Activated naive CD8-positive, alpha-beta T cell (primary cell): ENCODE measurements around the gene EPC2.
A peak's percentile ranks its signal among the peaks of the same experiment; 100 is the strongest.
"Not testable (repeated sequence)": the region's sequence is repeated elsewhere in the genome, so short reads cannot be mapped to it uniquely, and the experiment has no call there.

ENCODE experiments used
- H3K27ac Mint-ChIP-seq: one replicate; pipeline ENCODE4 v1.8.0; 2021; ENCODE audit warnings: mixed read lengths
- H3K27me3 Mint-ChIP-seq: one replicate; pipeline ENCODE4 v1.8.0; 2021; ENCODE audit warnings: mixed read lengths
- H3K36me3 Mint-ChIP-seq: one replicate; pipeline ENCODE4 v1.8.0; 2021; ENCODE audit warnings: mixed read lengths
- H3K4me1 Mint-ChIP-seq: one replicate; pipeline ENCODE4 v1.8.0; 2021; ENCODE audit warnings: low read depth, mixed read lengths
- H3K4me3 Mint-ChIP-seq: one replicate; pipeline ENCODE4 v1.8.0; 2021; ENCODE audit warnings: mild to moderate bottlenecking, mixed read lengths
- H3K9me3 Mint-ChIP-seq: one replicate; pipeline ENCODE4 v1.8.0; 2021; ENCODE audit warnings: low read depth, mixed read lengths

EPC2 gene

DNA sequence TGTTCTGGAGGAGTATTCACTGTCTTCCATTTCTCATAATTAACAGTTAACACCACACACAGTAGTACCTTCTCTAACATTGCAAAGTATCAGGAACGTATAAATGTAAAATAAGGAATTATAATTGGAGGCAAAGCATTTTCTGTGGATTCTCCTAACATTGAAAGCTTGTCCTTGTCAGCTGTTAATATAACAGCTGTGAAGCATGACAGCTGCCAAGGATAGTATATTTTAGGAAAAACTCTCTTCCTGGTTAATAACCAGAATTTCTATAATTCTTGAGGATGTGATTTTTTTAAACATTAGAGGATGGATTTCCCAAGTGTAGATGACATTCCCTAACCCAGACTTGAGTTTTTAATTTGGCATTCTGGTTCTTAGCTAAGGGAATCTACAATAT is 110.3 kb downstream of the EPC2 start:
- no peaks in the 10 kb centered on the region for H3K9me3 Mint-ChIP-seq
- no peak overlapping the region for H3K4me3 Mint-ChIP-seq
- H3K27ac Mint-ChIP-seq, result no peak overlapping the region
- H3K4me1 Mint-ChIP-seq, result peaks cover 31% of the 10 kb centered on the region
- no peaks in the 10 kb centered on the region for H3K27me3 Mint-ChIP-seq
- peaks cover 17% of the 10 kb centered on the region for H3K36me3 Mint-ChIP-seq

GRCh38 chr2:148756292-148756975 is 111.9 kb downstream of the EPC2 start:
- Mint-ChIP-seq H3K4me3 (no peak overlapping the region), H3K27ac (peak overlapping the region; percentile 7), H3K4me1 (peaks cover 32% of the 10 kb centered on the region), H3K27me3 (no peaks in the 10 kb centered on the region), H3K36me3 (peaks cover 17% of the 10 kb centered on the region), H3K9me3 (no peaks in the 10 kb centered on the region)

DNA sequence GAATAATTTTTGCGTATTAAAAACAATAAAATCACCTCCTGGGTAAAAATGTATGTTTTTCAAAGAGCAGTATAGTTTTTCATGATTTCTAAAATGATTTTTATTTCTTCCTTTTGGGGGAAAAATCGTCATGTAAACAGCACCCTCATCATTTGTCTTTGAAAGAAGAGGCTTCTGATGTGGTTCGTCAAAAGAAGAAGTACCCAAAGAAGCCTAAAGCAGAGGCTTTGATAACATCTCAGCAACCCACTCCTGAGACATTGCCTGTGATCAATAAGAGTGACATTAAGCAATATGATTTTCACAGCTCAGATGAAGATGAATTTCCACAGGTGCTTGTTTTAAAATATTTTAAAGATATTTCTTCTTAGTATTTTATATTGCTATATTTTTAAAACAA is 120.3 kb downstream of the EPC2 start:
- H3K4me3 Mint-ChIP-seq, result peak overlapping the region; percentile 30
- peaks cover 9% of the 10 kb centered on the region for H3K36me3 Mint-ChIP-seq
- no peaks in the 10 kb centered on the region for H3K9me3 Mint-ChIP-seq
- no peak overlapping the region for H3K27ac Mint-ChIP-seq
- H3K27me3 Mint-ChIP-seq, result no peaks in the 10 kb centered on the region
- peaks cover 39% of the 10 kb centered on the region for H3K4me1 Mint-ChIP-seq

DNA sequence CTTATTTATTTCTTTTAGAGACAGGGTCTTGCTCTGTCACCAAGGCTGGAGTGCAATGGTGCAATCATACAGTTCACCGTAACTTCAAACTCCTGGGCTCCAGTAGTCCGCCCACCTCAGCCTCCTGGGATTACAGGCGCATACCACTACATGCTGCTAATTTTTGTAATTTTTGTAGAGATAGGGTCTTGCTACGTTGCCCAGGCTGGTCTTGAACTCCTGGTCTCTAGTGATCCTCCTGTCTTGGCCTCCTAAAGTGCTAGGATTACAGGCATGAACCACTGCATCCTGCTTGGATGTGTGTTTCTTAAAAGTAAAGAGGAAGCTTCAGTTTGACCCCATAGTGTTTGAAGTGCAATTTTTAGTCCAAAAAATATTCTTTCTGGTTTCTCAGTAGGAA is 125.5 kb downstream of the EPC2 start:
- H3K27ac Mint-ChIP-seq, result no peak overlapping the region
- no peaks in the 10 kb centered on the region for H3K9me3 Mint-ChIP-seq
- H3K36me3 Mint-ChIP-seq, result peaks cover 13% of the 10 kb centered on the region

GRCh38 chr2:148781544-148781943 is 137.0 kb downstream of the EPC2 start:
- Mint-ChIP-seq H3K9me3 (no peaks in the 10 kb centered on the region), H3K4me3 (no peak overlapping the region), H3K36me3 (peaks cover 18% of the 10 kb centered on the region), H3K4me1 (peaks cover 18% of the 10 kb centered on the region), H3K27ac (no peak overlapping the region), H3K27me3 (no peaks in the 10 kb centered on the region)

More for the DNA sequence above, 125.5 kb downstream of the EPC2 start:
- no peak overlapping the region for H3K4me3 Mint-ChIP-seq
- no peaks in the 10 kb centered on the region for H3K27me3 Mint-ChIP-seq
- H3K4me1 Mint-ChIP-seq, result peaks cover 10% of the 10 kb centered on the region

GRCh38 chr2:148789059-148789458 is 144.5 kb downstream of the EPC2 start:
- peaks cover 4% of the 10 kb centered on the region for H3K4me1 Mint-ChIP-seq
- no peaks in the 10 kb centered on the region for H3K27me3 Mint-ChIP-seq
- peak overlapping the region; percentile 22 for H3K27ac Mint-ChIP-seq
- peaks cover 22% of the 10 kb centered on the region for H3K36me3 Mint-ChIP-seq
- no peaks in the 10 kb centered on the region for H3K9me3 Mint-ChIP-seq
- no peak overlapping the region for H3K4me3 Mint-ChIP-seq

GRCh38 chr2:148790172-148790571 is 145.6 kb downstream of the EPC2 start:
- H3K27ac Mint-ChIP-seq, H3K4me3 Mint-ChIP-seq: not testable (repeated sequence)

DNA sequence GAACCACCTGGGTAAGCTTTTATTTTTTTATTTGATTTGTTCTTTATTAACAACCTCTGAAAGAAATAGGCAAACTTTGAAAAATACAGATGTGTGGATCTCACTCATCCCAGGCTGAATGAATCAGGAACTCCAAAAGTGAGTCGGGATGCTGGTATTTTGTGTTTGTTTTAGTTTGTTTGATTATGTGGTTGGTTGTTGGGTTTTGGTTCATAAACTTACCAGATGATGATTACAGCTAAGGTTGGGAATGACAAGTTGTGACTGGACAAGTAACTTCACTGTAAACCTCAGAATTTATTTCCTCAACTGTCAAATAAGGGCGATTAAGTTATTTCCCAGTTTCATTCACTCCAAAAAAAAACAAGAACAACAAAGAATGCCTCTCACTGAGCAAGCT is 150.0 kb downstream of the EPC2 start:
- Mint-ChIP-seq H3K27me3 (no peaks in the 10 kb centered on the region), H3K4me1 (peaks cover 4% of the 10 kb centered on the region), H3K36me3 (peaks cover 8% of the 10 kb centered on the region), H3K27ac (no peak overlapping the region), H3K4me3 (no peak overlapping the region), H3K9me3 (no peaks in the 10 kb centered on the region)

More at GRCh38 chr2:148790172-148790571, 145.6 kb downstream of the EPC2 start:
- not testable (repeated sequence) for H3K27me3 Mint-ChIP-seq, H3K9me3 Mint-ChIP-seq, H3K4me1 Mint-ChIP-seq
- H3K36me3 Mint-ChIP-seq, result peaks cover 15% of the 10 kb centered on the region

- peaks cover 3% of the 10 kb centered on the region for H3K4me1 Mint-ChIP-seq
- H3K9me3 Mint-ChIP-seq, result no peaks in the 10 kb centered on the region
- H3K4me3 Mint-ChIP-seq, result no peak overlapping the region
- H3K27me3 Mint-ChIP-seq, result no peaks in the 10 kb centered on the region
- no peak overlapping the region for H3K27ac Mint-ChIP-seq
- H3K36me3 Mint-ChIP-seq, result no peaks in the 10 kb centered on the region
Observed at GRCh38 chr2:148796735-148797512, 152.4 kb downstream of the EPC2 start.

DNA sequence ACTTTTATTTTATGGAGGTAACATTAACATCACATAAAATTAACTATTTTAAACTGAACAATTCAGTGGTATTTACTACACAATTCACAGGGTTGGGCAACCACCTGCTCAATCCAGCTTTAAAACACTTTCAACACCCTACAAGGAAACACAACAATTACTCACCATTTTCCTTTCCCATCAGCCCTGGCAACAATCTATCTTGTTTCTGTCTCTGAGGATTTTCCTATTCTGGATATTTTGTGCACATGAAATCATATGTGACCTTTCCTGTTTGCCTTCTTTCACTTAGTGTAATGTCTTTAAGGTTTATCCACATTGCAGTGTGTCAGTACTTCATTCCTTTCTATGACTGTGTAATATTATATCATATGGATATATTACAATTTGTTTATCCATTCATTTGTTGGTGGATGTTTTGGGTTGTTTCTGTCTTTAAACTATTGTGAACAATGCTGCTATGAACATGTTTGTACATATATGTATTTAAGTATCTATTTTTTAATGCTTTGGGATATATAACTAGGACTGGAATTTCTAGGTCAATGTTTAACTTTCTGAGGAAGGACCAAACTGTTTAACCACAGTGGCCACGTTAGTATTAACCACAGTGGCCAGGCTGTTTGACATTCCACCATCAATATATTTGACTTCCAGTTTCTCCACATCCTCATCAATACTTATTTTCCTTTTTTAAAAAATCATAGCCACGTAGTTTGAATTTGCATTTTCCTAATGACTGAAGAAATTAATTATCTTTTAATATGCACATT is 158.1 kb downstream of the EPC2 start:
- Mint-ChIP-seq H3K36me3 (peaks cover 6% of the 10 kb centered on the region), H3K4me3 (no peak overlapping the region), H3K27me3 (peaks cover 4% of the 10 kb centered on the region), H3K9me3 (peaks cover 5% of the 10 kb centered on the region), H3K27ac (no peak overlapping the region), H3K4me1 (no peaks in the 10 kb centered on the region)

- Mint-ChIP-seq H3K27me3 (peaks cover 4% of the 10 kb centered on the region), H3K27ac (no peak overlapping the region), H3K4me1 (peaks cover 6% of the 10 kb centered on the region), H3K4me3 (no peak overlapping the region), H3K9me3 (peaks cover 5% of the 10 kb centered on the region), H3K36me3 (peaks cover 8% of the 10 kb centered on the region)
Observed at GRCh38 chr2:148810081-148810480, 165.5 kb downstream of the EPC2 start.

DNA sequence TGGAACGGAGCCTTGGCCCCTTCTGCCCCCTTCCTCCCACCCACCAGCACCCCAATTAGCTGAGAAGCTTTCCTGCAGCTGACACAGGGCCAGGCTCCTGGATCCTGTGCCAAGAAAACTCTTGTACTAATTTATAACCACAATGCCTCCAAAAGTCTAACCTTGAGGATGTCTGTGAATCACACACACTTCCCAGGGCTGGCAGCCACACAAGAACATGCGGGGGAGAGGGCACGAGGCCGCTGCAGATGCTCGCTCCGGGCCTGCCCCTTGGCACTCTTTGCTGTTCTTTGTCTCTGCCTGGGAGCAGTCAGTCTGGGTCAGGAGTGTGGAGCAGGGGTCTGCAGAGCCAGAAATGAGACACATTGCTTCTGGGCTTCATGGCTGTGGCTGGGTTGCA is 167.8 kb downstream of the EPC2 start:
- Mint-ChIP-seq H3K27ac (no peak overlapping the region), H3K36me3 (peaks cover 6% of the 10 kb centered on the region), H3K4me3 (no peak overlapping the region), H3K27me3 (peaks cover 4% of the 10 kb centered on the region), H3K9me3 (peaks cover 2% of the 10 kb centered on the region), H3K4me1 (peaks cover 7% of the 10 kb centered on the region)

DNA sequence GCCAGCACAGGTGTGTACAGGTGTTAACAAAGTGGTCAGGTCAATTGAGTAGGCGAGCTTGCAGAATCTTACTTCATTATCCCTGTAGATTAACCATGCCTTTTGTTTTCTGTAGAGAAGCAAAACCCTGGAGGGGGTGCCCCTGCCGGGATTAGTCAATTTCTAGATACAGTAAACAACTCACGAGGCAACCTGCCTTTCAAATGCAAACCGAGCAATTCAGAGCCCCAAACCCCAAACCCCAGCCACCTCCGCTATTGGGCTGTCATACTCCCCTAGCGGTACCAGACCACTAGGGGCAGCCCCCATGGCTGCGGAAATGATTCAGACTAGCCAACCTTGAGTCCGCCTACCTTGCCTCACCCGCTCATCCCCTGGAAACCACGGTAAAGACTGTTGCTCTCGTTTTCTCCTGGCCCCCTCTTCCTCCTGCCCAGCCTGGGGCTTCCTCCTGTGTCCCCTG is 169.1 kb downstream of the EPC2 start:
- H3K9me3 Mint-ChIP-seq, result no peaks in the 10 kb centered on the region
- H3K4me1 Mint-ChIP-seq, result peaks cover 8% of the 10 kb centered on the region
- H3K27ac Mint-ChIP-seq, result peak overlapping the region; percentile 61
- no peak overlapping the region for H3K4me3 Mint-ChIP-seq
- peaks cover 3% of the 10 kb centered on the region for H3K27me3 Mint-ChIP-seq
- H3K36me3 Mint-ChIP-seq, result no peaks in the 10 kb centered on the region

DNA sequence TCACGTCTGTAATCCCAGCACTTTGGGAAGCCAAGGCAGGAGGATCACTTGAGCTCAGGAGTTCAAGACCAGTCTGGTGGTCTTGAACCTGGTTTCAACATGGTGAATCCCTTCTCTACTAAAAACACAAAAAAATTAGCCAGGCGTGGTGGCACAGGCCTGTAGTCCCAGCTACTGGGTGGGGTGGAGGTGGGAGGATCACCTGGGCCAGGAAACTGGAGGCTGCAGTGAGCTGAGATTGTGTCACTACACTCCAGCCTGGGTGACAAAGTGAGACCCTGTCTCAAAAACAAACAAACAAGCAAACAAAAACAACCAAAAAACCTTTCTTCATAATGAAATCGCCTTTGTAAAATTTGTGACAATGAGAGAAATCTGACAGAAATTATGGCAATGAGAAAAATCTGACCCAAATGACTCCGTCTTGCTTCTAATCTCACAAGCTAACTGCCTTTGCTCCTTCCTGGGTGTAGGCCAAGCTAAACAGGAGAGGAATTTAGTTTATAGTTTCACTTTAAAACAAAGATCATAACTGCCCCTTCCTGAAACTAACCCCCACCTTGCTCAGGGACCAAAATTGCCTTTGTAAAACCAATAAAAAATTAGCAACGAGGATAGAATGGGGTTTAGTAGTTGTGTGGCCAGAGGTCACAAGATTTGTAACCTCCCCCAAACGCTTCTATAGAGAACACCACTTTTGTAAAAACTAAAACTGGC is 169.8 kb downstream of the EPC2 start:
- Mint-ChIP-seq H3K4me3 (no peak overlapping the region), H3K36me3 (no peaks in the 10 kb centered on the region), H3K9me3 (no peaks in the 10 kb centered on the region), H3K27ac (peak overlapping the region; percentile 61), H3K4me1 (peaks cover 8% of the 10 kb centered on the region), H3K27me3 (peaks cover 4% of the 10 kb centered on the region)
